HG02973 (cell line): ENCODE data around the gene LY9.
A peak's percentile ranks its signal among the peaks of the same experiment; 100 is the strongest.
"Not testable (repeated sequence)": the region's sequence is repeated elsewhere in the genome, so short reads cannot be mapped to it uniquely, and the experiment has no call there.

Source experiments
- ATAC-seq: cut with Tn5 transposase; IDR thresholded peaks from one replicate; pipeline ENCODE4 v1.9.1; 2021; ENCODE audit warnings: moderate library complexity; ENCODE audit not compliant: unreplicated experiment

LY9 gene

DNA sequence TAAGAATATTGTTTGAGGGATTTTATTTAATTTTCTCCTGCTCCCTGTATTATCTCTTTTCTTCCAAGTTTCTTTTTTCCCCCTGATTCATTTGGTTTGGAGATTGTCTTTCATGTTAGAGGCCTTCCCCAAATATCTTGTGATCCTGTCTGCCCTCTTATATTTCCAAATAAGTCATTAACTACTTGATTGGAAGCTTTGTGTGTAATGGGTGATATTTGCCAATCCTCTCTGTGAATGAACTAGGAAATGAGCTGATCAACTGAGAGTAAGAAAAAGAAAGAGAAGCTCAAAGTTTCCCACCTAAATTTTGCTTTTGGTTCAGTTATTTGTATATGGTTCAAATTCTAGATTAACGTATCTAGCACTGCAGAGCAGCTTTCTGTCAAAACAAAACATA, 23.6 kb upstream of the LY9 start:
- no peak for ATAC-seq

DNA sequence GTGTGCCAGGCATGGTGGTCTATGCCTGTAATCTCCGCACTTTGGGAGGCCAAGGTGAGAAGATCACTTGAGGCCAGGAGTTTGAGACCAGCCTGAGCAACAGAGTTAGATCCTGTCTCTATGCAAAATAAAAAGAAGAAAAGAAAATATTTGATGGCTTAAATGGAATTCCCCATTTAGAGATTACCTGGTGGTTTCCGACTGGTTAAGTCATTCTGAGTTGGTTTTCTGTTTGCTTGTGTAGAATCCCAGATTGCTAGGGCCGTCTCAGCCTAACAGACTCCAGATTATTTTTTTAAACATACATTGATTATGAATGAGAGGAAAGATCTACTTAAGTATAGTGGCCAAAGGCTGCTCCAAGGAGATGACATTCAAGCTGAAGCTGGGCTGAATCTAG, 22.9 kb upstream of the LY9 start:
- ATAC-seq, result no peak

DNA sequence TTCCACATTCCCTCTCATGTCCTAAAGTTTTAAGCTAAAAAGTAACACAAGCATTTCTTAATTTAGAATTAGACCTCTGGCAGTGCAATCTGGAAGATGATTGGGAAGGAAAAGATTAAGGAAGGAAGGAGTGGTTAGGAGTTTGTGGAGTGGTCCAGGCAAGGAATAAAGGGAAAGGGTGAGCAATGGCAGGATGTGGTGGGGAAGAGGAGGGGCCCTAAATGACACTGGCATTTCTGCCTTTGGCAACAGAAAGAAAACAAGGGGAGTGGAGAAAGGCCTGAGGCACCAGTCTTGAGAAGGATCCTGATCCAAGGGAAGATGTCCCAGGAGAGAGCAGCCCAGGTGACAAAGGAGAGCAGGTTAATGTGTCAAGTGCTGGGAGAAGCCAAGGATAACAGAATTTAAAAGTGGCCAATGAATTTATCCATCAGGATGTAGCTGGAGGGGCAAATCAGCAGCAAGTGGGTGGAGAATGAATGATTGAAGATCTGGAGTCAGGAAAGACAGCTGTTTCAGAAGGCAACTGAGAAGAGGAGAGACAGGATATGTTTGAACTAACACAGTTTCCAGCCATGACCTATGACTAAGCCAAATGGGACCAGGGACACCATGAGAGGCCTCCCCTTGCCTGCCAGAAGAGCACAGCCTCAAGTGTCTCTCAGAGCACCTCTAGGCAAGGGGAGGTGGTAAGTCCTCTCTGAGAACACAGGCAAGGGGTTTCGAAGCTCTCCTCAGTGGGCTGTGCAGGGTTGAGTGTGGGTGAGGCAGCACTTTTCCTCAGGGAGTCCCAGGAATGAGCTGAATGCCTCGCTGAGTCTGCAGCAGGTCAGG, 20.9 kb upstream of the LY9 start:
- no peak for ATAC-seq

DNA sequence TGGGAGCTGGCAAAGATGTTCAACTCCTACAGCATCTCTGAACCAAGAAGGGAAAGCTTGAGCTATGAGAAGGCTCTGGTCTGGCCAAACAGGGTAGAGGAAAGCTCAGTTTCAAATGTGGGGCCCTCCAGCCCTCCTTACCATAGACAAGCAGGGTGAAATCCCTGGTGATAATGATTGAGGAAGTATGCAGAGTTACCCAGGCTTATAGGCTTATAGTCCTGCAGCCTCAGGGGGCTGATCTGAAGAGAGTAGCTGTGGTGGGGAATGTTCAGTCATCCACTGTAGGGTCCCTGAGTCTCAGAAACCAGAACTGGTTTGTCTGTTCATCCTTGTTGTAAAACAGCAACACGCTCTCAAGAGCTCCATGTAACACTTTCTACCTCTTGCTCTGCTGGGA, 19.8 kb upstream of the LY9 start:
- ATAC-seq, result no peak

DNA sequence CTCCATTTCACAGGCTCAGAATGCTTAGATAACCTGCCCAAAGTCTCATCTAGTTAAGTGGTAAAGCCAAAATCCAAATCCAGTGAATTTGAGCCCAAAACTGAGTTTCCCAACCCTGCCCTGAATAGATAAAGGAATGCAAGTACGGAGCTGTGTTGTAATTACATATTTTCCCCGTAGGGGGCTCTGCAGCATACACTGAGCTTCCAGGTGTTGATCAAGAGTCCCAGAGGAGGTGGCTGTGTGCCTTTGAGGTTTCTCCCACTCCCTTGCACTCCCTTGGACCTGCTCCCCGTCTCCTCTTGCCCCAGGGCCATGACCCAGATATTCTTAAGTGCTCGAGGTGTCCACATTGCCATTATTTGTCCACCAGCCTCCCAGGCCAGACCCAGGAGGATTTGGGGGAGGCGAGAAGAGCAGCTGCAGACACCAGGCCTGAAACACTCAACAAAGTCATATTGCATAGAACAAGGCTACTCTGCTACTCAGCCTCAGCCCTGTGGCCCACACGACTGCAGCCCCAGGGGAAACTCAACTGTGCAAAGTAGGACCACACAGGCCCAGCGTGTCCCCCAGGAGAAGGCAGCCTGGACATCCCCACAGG, 18.4 kb upstream of the LY9 start:
- ATAC-seq, result no peak

DNA sequence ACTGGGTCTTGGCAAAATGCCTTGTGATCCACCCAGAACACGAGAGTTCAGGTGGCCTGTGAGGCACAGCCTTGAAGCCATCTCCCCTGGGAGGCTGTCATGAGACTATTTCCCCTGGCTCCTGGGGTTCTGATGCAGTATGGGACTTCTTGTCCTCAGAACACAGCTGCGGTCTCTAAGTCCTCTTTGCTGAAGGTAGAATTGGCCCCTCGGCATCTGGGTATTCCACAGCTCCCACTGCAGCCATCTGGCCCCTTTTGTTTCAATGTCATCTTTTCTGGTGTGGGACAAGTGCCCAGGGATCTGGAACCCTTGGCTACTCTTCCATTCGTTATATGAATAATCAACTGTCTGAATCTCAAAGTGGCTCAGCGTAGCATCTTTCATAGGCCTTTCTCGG, 17.0 kb upstream of the LY9 start:
- ATAC-seq, result no peak

DNA sequence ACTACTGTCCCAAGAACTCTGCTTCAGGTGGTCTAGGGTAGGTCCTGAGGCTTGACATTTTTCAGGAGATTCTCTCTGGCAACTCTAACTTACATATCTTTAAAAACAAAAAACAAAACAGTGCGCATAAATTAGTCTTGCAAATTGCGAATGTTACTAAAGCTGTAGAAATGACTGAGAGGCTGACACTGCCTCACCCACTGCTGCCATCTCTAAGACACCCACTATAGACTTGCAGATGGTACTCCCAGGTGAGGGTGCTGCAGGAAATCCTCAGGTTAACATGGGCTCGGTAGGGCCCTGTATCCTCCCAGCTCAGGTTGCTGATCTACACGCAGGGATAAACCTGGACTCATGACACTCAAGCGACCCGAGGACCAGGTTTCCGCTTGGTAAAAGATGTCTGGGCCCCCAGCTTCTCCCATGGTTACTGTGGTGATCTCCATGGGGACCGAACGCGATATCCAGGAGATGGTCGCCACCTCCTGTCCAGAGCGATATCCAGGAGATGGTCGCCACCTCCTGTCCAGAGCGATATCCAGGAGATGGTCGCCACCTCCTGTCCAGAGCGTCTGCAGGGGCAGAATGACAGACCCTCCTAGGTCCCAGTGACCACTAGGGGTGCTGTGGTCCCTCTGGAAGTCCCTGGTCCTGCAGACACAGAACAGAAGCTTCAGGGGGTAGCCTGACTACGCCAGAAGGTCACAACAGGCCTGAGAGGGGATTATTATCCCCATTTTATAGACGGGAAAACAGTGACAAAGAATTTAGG, 16.2 kb upstream of the LY9 start:
- no peak for ATAC-seq

DNA sequence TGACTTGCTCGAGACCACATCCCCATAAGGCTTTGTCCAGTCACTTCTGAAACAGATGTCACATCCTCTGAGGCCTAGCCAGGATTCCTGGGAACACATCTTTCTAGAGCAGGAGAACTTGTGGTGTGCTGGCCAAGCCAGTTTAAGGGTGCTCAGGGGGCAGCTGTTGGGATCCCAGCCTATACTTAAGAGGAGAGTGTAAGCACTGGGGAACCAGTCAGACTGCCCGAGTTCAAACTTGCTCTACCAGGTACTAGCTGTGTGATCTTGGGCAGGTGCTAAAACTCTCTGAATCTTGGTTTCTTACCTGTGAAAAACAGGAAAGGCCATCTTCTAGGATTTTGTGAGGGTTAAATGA, 15.6 kb upstream of the LY9 start:
- no peak for ATAC-seq

DNA sequence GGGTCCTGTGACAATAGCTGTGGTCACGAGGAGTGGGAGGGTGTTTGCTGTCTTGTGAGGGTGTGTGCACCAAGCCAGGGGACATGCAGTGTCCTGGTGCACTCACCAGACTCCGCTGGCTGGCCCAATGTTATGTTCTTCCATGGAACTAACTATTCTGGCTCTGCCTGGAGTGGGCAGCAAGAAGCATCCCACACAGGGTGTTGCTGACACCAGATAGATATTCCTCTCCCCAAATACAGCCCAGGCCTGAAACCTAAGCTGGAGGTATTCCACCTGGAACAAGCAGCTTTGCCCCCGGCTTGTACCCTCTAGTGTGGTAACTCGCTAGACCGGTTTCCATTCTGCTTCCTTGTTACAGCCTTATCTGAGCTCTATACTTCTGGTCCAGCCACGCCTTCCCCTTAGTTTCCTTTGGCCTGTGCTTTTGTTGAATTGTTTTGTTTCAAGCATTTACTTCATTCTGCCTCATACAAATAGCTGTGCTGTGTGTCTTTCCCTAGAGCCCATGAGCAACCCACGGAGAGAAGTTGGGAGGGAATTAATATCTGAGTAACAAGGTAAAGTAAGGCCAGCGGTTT, 14.7 kb upstream of the LY9 start:
- ATAC-seq, result no peak

DNA sequence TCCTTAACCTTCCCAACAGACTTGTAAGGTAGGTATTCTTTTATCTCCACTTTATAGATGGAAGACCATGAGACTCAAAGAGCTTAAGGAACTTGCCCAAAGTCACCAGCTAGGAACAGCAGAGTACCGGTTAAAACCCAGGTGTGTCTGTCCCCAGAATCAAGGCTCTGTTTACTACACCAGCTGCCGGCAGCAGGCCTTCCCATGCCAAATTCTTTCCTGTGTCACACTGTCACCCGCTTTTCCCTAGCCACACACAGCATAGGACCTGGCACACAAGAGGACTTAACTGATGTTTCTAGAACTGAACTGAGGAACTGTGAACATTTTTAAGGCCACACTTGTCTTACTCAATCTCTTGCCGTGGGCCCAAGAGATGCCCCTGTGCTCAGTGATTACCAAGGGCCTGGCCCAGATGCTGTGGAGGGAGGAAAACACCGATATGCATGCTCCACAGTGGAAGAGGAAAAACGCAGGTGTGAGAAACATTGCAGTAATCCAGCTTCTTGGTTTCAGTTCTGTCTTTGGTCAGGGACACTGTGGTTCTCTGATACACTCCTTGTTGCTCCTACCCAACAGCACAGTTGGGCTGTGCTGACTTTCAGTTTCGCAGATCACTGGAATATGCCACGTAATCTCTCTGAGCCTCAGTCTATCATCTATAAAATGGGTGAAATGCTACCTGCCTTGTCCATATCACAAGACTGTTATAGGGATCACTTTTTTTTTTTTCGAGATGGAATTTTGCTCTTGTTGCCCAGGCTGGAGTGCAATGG, 13.9 kb upstream of the LY9 start:
- peak; percentile 84 for ATAC-seq

DNA sequence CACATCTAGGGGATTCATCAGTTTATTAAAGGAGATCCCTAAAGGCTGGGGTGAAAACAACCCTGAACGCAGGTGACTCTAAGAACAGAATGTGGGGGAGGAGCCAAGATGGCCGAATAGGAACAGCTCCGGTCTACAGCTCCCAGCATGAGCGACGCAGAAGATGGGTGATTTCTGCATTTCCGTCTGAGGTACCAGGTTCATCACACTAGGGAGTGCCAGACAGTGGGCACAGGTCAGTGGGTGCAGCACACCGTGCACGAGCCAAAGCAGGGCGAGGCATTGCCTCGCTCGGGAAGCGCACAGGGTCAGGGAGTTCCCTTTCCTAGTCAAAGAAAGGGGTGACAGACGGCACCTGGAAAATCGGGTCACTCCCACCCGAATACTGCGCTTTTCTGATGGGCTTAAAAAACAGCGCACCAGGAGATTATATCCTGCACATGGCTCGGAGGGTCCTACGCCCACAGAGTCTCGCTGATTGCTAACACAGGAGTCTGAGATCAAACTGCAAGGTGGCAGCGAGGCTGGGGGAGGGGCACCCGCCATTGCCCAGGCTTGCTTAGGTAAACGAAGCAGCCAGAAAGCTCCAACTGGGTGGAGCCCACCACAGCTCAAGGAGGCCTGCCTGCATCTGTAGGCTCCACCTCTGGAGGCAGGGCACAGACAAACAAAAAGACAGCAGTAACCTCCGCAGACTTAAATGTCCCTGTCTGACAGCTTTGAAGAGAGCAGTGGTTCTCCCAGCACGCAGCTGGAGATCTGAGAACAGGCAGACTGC, 12.8 kb upstream of the LY9 start:
- not testable (repeated sequence) for ATAC-seq

DNA sequence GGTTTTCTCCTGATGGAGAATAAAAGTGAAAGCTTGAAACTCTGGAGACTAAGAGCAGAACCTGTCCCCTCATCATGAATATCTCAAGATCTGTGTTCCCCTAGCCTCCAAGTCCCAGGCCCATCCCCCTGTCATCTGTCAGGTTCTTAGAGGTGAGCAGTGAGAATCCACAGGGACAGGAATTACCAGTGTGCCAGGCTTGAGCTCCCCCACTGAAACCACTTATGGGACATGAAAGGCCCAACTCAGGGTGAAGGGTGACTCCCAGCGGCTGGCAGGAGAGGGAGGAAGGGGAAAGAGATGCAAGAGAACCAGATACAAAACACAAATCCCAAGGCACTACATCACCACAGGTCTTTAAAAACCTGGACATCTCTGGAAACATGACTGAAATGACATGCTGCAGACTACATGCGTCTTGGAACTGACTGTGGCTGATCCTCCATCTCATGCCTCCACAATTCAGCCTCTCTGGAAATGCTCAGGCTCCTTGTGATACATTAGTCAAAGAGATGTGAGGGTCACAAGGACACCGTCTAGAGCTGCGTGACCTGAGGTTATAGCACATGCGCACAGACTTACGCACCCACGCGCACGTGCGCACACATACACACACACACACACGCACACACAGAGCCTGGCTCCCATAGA, 6.8 kb upstream of the LY9 start:
- ATAC-seq, result peak; percentile 11

DNA sequence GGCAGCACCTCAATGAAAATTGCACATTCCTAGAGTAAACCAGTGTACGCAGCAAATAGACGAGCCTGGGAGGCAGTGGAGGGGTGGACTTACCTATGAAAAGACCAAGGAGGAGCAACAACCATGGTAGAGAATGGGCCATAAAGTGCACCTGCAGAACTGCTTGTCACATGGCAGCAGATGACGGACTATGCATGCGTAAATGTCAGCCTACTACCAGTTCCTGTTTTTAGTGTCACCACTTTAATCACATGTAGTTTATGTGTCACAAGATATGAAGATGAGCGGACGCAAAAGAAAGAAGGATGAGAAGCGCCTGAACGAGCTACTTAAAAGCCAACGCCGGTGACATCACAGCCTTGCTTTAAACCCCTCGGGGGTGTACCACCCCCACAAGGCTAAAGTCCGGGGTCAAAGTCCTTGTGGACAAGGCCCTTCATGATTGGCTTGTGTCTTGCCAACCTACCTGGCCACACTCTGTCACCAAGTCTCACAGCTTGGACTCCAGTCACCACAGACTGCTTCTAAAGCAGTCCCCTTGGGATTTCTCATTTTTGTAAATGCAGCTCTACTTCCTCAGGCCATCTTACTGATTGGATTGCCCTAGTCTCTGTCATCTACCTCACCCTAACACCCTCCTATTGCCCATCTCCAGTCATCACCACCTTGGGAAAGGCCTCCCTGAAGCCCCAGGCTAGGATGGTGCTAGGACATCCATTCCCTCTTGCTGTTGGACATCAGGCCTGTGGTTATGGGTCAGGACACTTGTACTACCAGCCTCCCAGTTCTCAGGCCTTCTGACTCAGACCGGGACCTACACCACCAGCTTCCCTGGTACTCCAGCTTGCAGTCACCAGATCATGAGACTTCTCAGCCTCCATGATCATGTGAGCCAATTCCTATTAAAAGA, 6.0 kb upstream of the LY9 start:
- ATAC-seq, result peak; percentile 67

DNA sequence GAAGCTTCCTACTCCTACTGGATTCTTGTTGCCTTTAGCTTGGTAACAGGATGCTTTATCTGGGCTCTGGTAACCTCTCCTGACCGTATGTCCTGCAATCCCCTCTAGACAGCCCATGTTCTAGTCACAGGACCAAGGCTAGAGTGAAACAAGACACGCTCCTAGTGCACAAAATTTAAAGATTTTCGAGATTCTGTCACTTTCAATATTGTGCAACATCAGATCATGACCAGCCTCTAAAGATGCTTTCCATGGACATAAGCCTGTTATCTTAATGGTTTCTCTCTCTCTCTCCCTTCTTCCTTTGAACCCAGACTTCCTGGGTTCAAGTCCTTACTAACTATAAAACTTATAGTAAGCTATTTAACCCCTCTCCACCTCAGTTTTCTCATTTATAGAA, 1.6 kb upstream of the LY9 start:
- no peak for ATAC-seq

DNA sequence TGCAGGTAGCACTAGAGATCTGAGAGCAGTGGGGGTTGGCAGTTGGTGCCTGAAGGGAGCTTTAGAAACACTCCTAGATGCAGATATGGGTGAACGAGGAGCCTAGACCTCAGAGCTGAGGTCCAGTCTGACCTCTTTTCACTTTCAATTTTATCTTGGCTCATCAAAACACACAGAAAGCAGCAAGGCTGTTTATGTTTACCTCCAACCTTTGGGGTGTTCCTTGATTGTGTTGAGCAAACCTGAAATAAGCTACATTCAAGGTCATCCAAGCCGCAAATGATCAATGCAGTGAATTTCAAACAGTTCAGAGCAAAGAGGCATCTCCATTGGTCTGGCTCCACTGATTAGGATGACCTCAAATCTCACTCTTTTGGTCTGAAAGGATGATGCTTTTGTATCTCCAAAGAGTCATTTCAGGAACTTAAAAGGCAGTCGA, 1.3 kb downstream of the LY9 start:
- no peak for ATAC-seq

DNA sequence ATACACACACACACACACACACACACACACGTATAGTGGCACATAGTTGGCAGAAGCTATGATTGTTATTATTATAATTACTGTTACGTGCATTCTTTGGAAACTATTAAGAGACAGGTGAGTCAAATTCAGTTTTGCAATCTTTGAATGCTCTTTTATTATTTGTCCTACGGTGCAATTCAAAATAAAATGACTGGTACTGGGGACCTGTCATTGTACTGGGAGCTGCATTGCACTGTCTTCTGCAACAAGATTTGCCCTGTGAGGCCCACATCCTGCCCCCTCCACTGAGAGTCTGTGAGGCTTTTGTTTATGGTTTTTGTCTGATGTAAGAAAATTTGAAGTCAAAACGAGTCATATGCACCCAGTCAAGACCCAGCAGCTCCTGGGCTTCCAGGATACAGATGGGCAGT, 1.9 kb downstream of the LY9 start:
- ATAC-seq, result no peak

DNA sequence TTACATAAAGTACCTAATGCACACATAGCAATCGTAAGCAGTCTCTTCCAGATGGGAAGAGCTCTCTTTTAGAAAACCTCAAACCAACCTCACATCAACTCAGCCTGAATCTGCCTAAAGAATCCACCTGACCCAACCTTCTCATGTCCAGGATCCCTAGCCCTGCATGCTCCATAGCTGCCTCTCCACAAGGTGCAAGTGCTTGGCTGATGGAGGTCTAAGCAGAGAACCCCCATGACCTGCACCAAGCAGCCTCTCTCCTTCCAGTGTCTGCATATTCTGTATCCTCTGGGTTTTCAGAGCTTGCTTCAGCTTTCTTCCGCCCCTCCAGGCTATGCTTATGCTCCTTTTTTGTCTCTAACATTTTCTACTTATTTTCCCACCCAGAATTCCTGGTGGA, 2.5 kb downstream of the LY9 start:
- no peak for ATAC-seq

DNA sequence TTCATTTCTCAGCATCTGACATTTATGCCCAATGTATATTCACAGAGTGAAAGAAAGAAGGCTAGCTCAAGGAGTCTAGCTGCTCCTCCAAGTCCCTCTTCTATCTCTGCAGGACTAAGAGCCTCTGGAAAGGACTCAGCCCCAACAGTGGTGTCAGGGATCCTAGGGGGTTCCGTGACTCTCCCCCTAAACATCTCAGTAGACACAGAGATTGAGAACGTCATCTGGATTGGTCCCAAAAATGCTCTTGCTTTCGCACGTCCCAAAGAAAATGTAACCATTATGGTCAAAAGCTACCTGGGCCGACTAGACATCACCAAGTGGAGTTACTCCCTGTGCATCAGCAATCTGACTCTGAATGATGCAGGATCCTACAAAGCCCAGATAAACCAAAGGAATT, 3.7 kb downstream of the LY9 start:
- no peak for ATAC-seq

DNA sequence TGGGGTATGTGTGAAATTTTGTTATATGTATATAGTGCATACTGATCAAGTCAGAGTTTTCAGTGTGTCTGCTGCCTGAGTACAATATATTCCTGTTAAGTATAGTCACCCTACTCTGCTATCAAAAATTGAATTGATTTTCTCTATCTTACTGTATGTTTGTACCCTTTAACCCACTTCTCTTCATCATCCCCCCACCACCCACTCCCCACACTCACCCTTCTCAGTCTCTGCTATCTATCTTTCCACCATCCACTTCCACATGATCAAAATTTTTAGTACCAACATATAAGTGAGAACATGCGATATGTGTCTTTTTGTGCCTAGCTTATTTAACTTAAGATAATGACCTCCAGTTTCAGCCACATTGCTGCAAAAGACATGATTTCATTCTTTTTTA, 4.2 kb downstream of the LY9 start:
- no peak for ATAC-seq
